Measurements from ENCODE around the gene IER3. TPM values are rescaled to one million over a fixed set of nuclear protein-coding genes. Genes with fewer than 3 reads are reported as not detected.
A peak's percentile ranks its signal among the peaks of the same experiment; 100 is the strongest.

IER3 gene
- total RNA-seq, 1 donor from 2014 or later, result 61.7 TPM

DNA sequence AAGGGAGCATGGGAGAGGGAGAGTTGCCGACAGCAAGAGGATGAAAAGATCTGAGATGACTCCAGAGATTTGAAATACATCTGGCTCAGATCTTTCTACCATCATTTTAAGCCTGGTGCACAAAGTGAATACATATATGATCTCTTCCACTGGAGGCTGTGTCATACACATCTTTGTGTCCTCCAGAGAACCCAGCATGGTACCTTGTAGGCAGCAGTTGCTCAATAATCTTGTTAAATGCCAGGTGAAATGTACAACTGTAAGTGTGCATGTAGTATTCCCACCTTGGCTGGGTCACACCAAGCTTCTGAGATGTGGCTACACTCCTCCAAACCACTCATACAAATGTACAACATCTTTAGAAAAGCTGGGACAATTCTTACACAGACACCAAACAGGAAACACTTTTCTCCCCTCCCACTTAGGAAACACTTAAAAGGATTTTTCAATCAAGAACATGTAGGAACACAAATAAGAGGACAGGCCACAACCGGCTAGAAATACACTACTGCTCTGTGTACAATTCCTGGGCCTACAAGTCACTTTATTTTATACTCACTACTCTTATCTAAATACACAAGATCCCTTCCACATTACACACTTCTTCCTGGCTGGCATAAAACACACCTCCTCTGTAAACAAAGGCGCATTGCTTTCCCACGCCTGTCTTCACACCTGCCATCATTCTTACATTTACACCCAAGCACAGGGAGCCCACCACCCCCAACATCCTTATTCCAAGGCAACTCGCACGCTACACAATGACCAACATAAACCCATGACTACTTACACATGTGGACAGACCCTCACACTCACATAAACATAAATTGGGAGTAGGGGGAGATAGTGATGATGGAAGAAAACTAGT is 3.8 kb upstream of the IER3 start:
- no peak for DNase-seq (ENCODE audit: low spot score)

DNA sequence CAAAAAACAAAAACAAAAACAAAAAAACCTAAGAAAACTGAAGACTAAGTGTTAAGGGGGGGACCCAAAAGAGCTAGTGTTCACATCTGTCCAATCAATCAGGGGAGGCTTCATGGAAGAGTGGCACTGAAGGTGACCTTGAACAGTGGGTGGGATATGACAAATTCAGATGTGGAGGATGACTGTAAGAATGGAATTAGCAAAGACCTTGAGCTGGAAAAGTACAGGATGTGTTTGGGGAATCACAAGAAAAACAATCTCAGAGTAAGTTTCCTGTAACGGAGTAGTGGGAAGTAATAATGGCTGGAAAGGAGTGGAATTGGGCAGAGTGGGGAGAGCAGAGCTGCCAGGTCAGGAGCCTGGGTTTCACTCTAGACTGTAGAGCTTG is 2.9 kb upstream of the IER3 start:
- DNase-seq (ENCODE audit: low spot score), result no peak

DNA sequence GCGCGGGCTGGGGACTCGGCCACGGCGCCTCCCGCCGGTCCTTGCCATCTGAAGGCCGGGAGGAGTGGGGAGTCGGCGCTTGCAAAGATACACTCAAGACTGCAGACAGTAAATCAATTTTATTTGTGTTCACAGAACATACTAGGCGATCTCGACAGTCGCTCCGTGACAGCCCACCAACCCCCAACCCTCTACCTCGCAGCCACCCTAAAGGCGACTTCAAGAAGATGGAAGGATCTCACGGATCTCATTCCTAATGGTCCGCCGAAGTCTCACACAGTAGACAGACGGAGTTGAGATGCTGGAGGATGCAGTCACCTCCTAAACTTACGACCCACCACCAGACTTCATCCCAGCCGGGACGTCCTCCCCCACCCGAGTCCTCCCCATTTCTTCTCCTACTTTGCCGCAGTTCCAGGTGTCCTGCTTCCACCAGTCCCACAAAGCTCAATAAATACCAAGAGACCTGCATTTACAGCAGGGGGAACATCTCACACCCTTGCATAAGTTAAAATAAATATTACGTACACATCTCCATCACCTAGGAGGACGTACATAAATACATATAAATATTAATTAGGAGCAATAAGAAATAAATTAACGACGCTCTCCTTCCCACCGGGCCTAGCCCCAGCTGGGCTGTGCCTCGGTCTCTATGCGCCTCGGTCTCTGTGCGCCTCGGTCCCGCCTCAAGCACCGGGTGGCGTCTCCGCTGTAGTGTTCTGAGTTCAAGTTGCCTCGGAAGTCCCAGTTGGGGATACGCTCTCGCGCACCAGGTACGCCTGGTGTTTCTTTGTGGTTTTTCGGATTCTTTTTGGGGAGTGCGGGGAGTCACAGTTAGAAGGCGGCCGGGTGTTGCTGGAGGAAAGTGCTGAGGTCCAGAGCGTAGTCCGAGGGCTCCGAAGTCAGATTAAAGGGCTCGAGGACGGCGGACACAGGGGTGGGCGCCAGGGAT is 971 bp downstream of the IER3 start:
- no peak for DNase-seq (ENCODE audit: low spot score)

DNA sequence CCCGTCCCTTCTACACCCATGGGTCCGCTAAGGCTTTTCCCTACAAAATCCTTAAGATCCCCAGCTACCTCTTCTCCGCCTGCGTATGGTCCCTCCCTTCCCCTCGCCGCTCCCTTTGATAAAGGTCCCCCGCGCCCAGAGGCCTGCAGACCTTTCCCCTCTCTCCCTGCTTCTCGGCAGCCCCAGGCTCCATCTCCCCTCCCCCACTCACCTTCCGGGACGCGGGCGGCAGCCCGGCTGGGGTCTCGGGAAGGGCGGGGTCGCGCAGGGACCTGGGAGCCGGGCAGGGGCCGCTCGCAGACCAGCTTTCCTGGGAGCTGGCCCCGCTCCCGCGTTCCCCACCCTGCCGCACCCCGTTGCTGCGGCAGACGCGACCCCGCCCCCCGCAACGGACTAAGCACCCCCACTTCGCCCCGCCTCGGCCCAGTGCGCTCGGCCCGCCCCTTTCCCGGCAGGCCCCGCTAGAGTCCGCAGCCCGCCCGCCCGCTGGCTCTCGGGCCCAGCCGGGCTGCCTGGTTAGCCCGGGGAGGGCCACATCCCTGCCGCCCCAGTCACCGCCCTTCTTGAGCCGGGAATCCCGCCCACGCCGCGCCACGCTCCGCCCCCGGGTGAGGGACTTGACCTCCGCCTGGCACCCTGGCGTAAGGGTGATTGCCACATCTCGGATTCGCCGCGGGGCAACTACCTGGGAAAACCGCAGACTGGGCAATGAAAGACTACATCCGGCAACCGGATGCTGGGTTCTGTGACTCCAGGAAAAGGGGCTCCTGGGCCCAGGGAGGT is 1.8 kb downstream of the IER3 start, which contains the start of gene FLOT1:
FLOT1 (minus strand) TSS at position 372 of the 783 bp plus-strand sequence. CDS start 498 bp downstream, outside the sequence.
- peak; percentile 97 for DNase-seq (ENCODE audit: low spot score)

DNA sequence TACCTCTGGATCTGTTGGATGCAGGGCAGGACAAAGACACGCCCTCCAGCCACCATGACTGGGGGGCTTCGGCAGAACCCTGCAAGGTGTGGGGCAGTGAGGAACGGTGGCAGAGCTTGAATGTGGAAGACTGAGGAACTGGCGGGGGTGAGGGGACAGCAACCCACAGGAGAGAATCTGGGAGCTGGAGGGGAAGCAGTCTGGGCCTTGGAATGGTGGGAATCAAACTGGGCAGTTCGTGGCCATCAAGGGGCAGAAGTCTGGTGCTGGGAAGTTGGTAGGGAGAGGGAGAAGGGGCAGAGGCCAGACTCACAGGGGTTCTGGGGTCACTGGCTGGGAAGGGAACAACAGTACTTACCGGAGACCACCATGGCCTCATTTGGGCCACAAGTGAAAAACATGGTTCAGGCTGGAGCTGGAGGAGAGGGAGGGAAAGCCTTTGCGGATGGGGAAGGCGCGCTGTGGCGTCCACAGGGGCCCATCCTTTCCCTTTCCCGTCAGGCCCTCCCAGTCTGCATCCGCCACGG is 2.5 kb downstream of the IER3 start:
- DNase-seq (ENCODE audit: low spot score), result no peak

DNA sequence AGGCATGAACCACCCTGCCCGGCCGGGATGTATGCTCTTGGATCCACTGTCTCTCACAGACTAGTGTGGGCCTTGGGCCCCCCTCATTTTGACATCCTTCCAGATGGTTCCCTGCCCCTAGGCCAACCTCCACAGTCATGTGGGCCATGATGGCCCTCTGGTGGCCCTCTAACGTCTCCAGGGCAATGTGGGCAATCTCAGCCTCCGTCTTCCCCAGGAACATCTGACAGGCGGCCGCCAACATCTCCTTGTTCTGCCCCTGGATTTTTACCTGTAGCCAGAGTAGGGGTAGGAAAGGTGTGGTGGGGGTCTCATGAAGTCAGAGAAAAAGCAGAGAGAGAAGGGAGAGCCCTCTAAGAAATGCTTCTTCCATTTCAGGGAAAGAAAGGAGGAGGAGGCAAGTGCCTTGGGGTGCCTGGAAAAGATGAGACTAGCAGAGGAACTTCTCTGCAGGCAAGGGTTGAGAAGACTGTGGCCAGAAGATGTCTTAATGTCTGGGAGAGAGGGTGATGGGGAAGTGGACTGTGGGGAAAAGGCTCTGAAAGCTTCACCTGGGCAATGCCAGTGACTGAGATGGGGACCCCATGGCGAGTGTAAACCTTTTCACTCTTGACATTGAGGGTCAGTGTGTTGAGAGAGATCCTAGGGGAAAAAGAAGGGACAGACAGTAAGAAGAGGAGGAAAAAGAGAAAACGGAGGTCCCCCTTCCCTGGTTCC is 3.1 kb downstream of the IER3 start:
- DNase-seq (ENCODE audit: low spot score), result no peak

DNA sequence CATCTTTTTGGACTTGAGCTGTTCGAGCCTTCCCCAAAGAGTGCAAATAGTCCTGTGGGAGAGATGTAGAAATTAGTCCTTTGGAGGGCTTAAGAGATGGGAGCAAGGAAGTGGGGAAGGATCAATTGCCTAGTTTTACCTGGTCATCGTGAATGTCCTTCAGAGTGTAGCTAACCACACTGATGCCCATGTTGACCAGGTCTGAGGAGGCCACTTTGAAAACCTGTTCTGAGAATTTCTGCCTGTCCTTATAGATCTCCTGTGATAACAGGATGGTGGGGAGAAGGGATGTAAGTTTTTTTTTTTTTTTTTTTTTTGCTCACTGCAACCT is 3.8 kb downstream of the IER3 start:
- DNase-seq (ENCODE audit: low spot score), result no peak

DNA sequence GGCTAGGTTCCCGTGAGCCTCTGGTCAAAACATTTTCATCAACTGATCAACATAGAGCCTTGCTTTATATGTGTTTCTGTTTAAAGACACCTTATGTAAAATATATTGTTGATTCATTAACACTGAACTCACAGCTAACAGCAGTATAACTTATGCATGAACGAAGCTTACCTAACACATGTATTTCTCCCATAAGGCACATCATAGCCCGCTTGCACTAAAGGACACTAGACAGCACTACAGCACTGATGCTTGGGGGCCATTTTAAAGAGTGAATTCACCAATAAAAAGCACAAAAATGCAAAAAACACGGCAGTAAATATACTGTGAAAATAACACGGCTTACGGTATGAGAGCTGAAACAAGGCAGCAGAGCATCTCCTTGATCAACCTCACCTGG is 5.8 kb downstream of the IER3 start:
- DNase-seq (ENCODE audit: low spot score), result no peak

DNA sequence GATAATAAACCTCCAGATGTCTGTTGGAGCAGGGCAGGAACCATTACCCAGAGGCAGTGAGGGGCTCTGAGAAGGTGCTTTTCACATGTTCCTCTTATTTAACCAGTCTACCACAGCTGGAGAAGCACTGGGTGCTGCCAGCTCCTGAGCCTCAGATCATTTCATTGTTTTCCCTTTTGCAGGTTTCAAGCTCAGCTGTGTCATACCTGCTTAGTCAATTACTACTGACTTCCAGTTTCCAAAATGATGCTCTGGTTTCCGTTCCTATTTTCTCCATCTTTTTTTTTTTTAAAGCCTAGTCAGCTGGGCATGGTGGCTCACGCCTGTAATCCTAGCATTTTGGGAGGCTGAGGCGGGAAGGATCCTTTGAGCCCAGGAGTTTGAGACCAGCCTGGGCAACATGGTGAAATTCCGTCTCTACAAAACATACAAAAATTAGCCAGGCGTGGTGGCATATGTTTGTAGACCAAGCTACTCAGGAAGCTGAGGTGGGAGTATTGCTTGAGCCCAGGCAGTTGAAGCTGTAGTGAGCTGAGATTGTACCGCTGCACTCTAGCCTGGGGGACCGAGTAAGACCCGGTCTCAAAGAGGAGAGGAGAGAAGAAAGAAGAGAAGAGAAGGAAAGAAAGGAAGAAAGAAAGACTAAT is 8.6 kb downstream of the IER3 start:
- no peak for DNase-seq (ENCODE audit: low spot score)

DNA sequence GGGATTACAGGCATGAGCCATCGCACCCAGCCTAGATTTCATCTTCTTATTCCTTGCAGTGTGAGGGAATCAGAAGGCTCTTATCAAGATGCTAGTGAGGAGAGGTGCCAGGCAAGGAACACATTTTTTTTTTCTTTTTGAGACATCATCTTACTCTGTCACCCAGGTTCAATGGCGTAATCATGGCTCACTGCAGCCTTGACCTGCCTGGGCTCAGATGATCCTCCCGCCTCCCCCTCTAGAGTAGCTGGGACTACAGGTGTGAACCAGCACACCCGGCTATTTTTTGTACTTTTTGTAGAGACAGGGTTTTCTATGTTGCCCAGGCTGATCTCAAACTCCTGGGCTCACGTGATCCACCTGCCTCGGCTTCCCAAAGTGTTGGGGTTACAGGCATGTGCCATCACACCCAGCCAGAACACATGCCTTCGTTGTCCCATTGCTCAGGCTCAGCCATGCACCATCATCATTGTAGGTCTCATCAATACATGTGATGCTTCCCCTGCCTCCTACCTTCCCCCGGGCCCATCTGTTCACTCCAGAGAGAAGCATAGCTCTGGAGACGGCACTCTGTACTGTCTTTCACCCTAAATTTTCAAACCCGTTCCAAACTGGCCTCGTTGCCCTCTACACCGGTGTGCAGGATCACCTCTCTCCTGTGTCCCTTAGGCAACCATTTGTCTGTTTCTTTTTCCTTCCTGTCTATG is 12.0 kb downstream of the IER3 start:
- DNase-seq (ENCODE audit: low spot score), result no peak

DNA sequence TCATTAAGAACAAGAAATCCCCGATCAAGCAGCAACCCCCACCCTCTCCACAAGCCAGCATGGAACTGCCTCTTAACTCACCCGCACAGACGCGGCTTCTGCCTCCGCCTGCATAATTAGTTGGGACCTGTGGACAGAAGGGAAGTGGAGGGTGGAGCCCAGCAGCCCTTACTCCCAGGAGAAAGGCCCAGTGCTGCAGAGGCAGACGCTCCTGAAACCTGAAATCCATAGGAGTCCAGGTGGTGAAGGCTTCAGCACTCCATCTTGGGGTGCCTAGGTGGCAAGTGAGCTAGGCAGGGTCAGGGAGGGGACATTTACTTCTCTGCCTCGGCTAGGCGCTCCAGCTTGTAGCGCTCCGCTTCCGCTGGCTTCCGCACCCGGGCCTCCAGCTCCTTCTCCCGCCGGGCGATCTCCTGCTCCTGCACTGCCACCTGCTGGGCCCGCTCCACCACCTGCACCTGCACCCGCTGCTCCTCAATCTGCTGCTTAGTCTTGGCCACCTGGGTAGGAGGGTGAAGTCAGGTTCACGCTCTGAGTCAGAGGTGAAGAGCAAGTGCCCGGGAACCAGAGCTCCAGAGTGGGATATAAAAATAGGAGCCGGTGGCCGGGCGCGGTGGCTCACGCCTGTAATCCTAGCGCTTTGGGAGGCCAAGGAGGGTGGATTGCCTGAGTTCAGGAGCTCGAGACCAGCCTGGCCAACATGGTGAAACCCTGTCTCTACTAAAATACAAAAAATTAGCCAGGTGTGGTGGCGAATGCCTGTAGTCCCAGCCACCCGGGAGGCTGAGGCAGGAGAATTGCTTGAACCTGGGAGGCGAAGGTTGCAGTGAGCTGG is 13.5 kb downstream of the IER3 start:
- DNase-seq (ENCODE audit: low spot score), result peak; percentile 78

DNA sequence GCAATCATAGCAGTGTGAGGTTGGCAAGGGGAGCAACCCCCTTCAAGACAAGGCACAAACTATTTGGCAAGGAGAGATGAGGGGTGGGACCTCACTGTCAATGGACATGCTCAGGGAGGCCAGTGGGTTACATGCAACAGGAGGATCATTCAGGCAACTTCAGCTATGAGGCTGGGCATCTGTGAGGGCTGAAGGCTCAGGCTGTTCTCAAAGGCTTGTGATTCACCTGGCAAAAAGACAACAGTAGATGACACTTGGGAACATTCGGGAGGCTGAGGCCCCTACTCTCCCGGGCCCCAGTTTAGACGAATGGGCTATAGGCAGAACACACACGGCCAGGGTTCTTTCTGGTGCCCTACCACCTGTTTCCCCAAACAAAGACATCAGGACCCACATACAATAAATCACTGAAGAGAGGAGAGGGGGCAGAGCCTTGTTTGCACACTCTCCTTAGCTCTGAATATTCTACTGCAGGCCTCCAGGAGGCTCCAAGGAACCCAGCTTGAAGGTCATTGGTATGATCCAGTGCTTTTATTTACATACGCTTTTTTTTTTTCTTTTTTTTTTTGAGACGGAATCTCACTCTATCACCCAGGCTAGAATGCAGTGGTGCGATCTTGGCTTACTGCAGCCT is 16.3 kb downstream of the IER3 start:
- DNase-seq (ENCODE audit: low spot score), result no peak

DNA sequence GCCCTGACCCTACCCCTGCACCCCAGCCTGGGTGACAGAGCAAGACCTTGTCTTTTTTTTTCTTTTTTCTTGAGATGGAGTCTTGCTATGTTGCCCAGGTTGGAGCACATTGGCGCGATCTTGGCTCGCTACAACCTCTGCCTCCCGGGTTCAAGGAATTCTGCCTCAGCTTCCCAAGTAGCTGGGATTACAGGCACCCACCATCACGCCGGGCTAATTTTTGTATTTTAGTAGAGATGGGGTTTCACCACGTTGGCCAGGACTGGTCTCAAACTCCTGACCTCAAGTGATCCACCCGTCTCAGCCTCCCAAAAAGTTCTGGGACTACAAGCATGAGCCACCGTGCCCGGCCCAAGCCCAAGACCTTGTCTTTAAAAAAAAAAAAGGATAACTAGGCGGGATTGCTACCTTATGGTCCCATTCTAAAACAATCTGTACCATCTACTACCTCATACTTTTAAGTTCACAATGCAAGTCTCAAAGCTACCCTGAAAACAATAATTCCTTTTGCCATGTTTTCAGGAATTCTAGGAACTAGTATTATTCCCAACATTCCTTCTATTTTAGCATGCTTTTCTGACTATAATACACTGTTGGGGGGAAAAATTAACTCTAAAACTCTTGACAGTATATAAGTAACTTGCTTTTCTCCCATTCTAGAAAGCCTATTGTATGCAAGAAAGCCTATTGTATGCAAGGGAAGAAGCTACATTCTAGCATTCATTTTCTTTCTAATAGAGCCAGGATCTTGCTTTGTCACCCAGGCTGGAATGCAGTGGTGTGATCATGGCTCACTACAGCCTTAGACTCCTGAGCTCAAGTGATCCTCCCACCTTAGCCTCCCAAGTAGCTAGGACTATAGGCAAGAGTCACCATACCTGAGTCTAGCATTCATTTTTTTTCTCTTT is 17.6 kb downstream of the IER3 start:
- no peak for DNase-seq (ENCODE audit: low spot score)

DNA sequence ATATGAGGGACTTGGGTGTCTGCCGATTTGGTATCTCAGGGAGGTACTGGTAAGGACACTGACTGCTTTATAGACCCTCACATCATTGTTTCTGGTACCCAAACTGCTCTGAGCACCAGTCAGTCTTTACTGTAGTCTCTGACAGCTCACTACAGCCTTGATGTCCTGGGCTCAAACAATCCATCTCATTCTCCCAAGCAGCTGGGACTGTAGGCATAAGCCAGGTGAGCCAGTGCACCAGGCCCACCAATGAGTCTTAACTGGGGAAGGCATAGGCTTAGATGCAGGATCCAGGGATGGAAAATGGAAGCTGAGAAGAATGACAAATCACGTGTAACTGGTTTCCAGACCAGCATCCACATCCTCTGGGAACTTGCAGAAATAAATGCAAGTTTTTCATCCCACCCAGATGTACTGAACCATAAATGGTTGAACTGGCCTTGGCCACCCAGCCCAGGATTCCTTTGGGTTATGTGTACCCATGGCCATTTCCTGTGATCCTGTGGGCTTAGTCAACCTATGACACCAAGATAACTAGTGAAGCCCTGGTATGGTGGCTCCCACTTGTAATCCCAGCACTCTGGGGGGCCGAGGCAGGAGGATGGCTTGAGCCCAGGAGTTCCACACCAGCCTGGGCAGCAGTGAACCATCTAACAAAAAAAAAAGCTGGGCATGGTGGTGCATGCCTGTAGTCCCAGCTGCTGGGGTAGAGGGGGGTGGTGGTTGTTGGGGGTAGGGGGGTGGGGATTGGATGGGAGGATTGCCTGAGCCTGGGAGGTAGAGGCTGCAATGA is 18.4 kb downstream of the IER3 start:
- no peak for DNase-seq (ENCODE audit: low spot score)

DNA sequence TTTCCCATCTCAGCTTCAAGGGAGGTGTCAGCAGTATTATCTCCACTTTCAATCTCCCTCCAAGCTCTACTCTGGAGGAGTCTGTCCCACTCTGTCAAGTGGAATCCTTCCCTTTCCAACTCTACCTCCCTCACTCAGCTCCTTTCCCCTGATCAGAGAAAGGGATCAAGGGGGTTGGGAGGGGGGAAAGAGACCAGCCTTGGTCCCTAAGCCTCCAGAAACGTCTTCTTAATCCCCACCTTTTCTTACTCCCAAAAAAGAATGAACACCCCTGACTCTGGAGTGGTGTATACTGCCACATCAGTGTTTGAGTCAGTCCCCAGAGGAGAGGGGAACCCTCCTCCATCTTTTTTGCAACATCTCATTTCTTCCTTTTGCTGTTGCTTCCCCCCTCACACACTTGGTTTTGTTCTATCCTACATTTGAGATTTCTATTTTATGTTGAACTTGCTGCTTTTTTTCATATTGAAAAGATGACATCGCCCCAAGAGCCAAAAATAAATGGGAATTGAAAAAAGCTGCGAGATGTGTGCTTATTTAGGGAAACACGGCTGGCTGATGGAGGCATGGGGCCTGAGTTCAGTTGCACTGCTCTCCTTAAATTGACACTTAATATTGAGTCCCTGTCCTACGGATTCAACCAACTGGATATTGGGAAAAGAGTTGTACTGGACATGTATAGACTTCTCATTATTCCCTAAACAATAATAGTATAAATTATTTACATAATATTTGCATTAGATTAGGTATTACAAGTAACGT is 19.3 kb downstream of the IER3 start:
- DNase-seq (ENCODE audit: low spot score), result no peak

Data from mucosa of gallbladder (tissue), 1 donor.